ENCODE results near the gene CD276. TPM values are rescaled to one million over a fixed set of nuclear protein-coding genes. Genes with fewer than 3 reads are reported as not detected.

CD276 gene
- total RNA-seq, 3 donors from 2014 or later = 20.9 to 119 (median 73.7) TPM

DNA sequence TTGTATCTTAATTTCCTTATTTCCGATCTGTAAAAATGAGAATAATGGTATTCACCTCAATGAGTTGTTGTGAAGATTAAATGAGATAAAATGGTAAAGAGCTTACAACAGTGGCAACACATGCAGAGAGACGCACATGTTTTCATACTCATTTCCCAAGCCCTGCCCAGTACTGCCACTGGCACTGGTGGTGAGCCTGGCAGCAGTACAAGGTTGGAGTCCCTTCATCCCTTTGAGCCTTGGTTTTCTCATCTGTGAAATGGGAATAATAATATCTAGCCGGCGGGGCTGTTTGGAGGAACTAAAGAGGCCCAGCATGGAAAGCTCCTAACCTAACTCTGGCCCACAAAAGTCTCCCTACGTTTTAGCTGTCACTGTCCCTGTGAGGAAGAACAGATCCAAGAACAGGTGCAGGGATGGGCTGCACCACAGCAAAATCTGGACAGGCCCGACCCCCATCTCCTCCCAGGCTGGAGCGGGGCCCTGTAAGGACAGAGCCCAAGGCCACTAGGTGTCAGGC lies 866 bp upstream of the CD276 start:
- intact Hi-C loops (cut with DNase I; ENCODE audit: low total_unique reads) = no loop called here
- Histone ChIP-seq H3K4me3 (peak overlapping the region in 2 of 3 donors; percentile 83 to 90), H3K27me3 (no peaks in the 10 kb centered on the region), H3K27ac (peak overlapping the region; percentile 83 to 87), H3K9me3 (no peaks in the 10 kb centered on the region), H3K4me1 (peaks cover 0 to 10% of the 10 kb centered on the region in 2 donors), H3K36me3 (no peaks in the 10 kb centered on the region)
- no peak for DNase-seq (ENCODE audit: low spot score in 2 of 2)
- no peak for TF ChIP-seq POLR2A (IDR thresholded peaks at IDR 0.05)
- no peak for TF ChIP-seq POLR2AphosphoS5 (IDR thresholded peaks at IDR 0.05)
- TF ChIP-seq, protein P1, sequence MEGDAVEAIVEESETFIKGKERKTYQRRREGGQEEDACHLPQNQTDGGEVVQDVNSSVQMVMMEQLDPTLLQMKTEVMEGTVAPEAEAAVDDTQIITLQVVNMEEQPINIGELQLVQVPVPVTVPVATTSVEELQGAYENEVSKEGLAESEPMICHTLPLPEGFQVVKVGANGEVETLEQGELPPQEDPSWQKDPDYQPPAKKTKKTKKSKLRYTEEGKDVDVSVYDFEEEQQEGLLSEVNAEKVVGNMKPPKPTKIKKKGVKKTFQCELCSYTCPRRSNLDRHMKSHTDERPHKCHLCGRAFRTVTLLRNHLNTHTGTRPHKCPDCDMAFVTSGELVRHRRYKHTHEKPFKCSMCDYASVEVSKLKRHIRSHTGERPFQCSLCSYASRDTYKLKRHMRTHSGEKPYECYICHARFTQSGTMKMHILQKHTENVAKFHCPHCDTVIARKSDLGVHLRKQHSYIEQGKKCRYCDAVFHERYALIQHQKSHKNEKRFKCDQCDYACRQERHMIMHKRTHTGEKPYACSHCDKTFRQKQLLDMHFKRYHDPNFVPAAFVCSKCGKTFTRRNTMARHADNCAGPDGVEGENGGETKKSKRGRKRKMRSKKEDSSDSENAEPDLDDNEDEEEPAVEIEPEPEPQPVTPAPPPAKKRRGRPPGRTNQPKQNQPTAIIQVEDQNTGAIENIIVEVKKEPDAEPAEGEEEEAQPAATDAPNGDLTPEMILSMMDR (IDR thresholded peaks at IDR 0.05) = no peak

DNA sequence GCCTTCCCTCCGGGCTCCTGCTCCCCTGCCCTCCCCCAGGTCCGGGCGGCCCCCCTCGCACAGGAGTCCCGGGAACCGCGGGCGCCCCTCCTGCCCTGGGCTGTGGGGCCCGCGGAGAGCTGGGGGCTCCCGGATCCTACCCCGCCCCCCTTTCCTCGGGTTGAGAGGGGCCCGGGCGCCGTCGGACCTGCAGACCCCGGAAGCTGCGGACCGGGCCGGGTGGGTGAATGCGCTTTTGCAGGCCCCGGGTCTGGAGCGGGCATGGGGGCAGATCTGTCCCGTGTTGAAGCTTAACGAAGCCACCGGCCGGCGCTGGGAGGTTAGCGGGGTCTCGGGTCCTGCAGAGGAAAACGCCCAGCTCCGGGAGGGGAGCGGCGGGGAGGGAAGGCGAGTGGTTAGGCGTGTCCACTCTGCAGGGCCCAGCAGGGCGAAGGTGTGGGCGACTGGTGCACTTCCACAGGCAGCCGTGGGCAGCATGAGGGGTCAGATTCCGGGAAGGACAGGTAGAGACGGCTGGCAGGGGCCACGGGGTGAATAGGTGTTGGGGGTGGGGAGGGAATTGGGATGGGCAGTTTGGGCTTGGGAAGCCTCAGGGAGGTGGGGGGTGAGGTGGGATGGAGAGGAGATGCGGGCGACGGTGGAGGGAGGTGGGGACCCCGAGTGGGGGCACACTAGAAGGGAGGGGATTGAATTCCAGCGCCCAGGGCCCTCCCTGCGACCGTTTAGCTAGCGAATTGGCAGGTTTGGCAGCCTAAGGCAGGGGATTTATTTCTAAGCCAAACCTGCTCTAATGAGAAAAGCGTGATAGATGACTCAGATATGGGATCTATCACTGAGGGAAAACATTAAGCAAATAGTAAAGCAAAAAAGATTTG lies 635 bp downstream of the CD276 start:
- peak overlapping the region; percentile 83 to 87 for H3K27ac ChIP-seq
- no peaks in the 10 kb centered on the region for H3K36me3 ChIP-seq
- no peak for DNase-seq (ENCODE audit: low spot score in 2 of 2)
- no peaks in the 10 kb centered on the region for H3K9me3 ChIP-seq
- H3K4me3 ChIP-seq = peak overlapping the region; percentile 80 to 90 (median 83)
- TF ChIP-seq POLR2AphosphoS5 (IDR thresholded peaks at IDR 0.05) (no peak), POLR2A (IDR thresholded peaks at IDR 0.05) (no peak)
- TF ChIP-seq, protein P1 (IDR thresholded peaks at IDR 0.05) = no peak
- no peaks in the 10 kb centered on the region for H3K27me3 ChIP-seq
- intact Hi-C loops (cut with DNase I; ENCODE audit: low total_unique reads) = no loop called here
- H3K4me1 ChIP-seq = peaks cover 0 to 10% of the 10 kb centered on the region in 2 donors

DNA sequence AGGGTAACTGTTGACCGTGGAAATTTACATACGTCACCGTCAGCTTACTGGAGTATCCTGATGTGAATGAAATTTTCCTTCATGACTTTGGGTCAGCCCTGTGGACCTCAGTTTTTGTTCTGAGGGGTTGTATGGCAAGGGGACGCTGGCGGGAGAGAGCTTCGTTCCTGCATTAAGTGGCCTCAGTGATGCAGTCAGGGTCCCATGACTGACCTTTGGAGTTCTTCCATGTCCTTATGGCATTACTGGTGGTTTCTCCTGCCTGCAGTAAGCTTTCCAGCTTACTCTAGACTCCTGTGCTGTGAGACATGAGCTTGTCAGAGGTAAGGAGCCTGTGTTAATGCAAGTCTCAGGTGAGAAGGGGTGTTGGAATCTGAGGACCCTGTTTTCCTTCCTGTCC lies 1.8 kb downstream of the CD276 start:
- H3K4me1 ChIP-seq = peaks cover 0 to 10% of the 10 kb centered on the region in 2 donors
- TF ChIP-seq, protein P1 (IDR thresholded peaks at IDR 0.05) = no peak
- no peak for TF ChIP-seq POLR2A (IDR thresholded peaks at IDR 0.05)
- no peak for TF ChIP-seq POLR2AphosphoS5 (IDR thresholded peaks at IDR 0.05)
- no peak for DNase-seq (ENCODE audit: low spot score in 2 of 2)
- H3K9me3 ChIP-seq = no peaks in the 10 kb centered on the region
- H3K27ac ChIP-seq = peak overlapping the region; percentile 83 to 87
- intact Hi-C loops (cut with DNase I; ENCODE audit: low total_unique reads) = no loop called here
- H3K4me3 ChIP-seq = peak overlapping the region; percentile 80 to 90 (median 83)
- no peaks in the 10 kb centered on the region for H3K36me3 ChIP-seq
- no peaks in the 10 kb centered on the region for H3K27me3 ChIP-seq

DNA sequence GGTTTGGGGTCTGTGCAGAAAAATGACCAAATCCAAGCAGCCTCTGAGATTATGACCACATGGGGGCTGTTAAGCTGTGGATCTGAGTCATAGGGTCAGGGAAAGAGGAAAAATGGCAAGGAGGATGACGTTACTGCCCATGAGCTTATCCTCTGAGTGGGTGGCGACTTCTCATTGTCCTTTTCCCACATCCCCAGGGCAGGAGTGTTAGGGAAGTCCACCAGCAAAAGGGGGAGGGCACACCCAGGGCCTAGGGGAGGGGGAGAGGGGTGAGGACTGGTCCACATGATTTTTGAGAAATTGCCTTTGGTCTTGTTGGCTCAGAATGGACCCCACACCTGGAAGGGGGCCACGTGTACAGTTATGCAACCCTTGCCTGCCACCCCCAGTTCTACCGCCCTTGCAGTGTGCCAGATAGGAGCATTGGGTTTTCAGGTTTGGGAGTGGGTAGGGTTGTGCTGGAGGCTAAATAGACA lies 2.6 kb downstream of the CD276 start:
- DNase-seq (ENCODE audit: low spot score in 2 of 2) = no peak
- Histone ChIP-seq H3K36me3 (no peaks in the 10 kb centered on the region), H3K4me1 (peaks cover 0 to 10% of the 10 kb centered on the region in 2 donors), H3K4me3 (peak overlapping the region in 1 of 3 donors; percentile 90), H3K27ac (peak overlapping the region; percentile 83 to 87), H3K9me3 (no peaks in the 10 kb centered on the region), H3K27me3 (no peaks in the 10 kb centered on the region)
- intact Hi-C loops (cut with DNase I; ENCODE audit: low total_unique reads) = loop anchor here (1.0 kb wide), 1 partner anchor 19 kb away; no protein-coding TSS in a partner anchor
- peak in 1 of 3 donors; percentile 36 for TF ChIP-seq POLR2AphosphoS5 (IDR thresholded peaks at IDR 0.05)
- TF ChIP-seq POLR2A (IDR thresholded peaks at IDR 0.05) = no peak
- TF ChIP-seq, protein P1 (IDR thresholded peaks at IDR 0.05) = no peak

DNA sequence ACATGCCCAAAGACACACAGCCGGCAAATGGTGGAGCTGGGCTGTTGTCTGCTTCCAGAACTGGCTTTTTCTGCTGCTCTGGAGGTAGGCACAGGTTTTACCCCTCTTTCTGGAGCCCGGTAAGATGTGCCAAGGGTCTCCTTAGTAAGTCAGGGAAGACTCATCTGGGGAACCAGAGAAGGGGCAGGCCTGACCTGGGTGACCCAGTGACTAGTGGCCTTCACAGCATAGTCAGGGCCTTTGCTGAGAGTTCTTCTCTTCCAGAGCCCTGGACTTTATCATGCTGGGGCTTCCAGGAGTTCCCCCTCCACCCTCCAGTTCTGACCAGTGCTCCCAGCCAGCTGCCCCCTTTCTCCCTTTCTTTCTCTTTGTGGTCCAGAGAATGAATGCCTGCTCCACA lies 3.2 kb downstream of the CD276 start:
- peaks cover 0 to 10% of the 10 kb centered on the region in 2 donors for H3K4me1 ChIP-seq
- H3K9me3 ChIP-seq = no peaks in the 10 kb centered on the region
- no peak for DNase-seq (ENCODE audit: low spot score in 2 of 2)
- intact Hi-C loops (cut with DNase I; ENCODE audit: low total_unique reads) = loop anchor here (1.0 kb wide), 1 partner anchor 19 kb away; no protein-coding TSS in a partner anchor
- TF ChIP-seq POLR2A (IDR thresholded peaks at IDR 0.05) = no peak
- H3K27me3 ChIP-seq = no peaks in the 10 kb centered on the region
- H3K27ac ChIP-seq = peak overlapping the region; percentile 83 to 87
- no peaks in the 10 kb centered on the region for H3K36me3 ChIP-seq
- no peak overlapping the region for H3K4me3 ChIP-seq
